Activated B cell treated with CpG ODN at 0.5 μM for 24 hours (primary cell): ENCODE data around the gene CCDC88B. TPM values are rescaled to one million over a fixed set of nuclear protein-coding genes. Genes with fewer than 3 reads are reported as not detected.

Source experiments
- ATAC-seq: fragments of 200-7000 bp; cut with Tn5 transposase; one replicate; pipeline ENCODE4 v1.10.0; 2021; ENCODE audit warnings: low read depth, mild to moderate bottlenecking, moderate library complexity
- CTCF ChIA-PET: fragments of 350-600 bp; sonication (Branson Sonifier 250); formaldehyde crosslinking; loops from one replicate; lab custom pipeline; 2021; ENCODE audit warnings: antibody characterized with exemption; lab: Charles Lee
- POLR2A ChIA-PET: fragments of 350-600 bp; sonication (Branson Sonifier 250); formaldehyde crosslinking; loops from one replicate; lab custom pipeline; 2021; ENCODE audit warnings: antibody characterized with exemption; lab: Charles Lee
- DNase-seq: peaks from one replicate; pipeline ENCODE4 v3.0.0; 2022
- H3K27ac Mint-ChIP-seq: one replicate; pipeline ENCODE4 v1.8.0; 2020; ENCODE audit warnings: mixed read lengths
- H3K27me3 Mint-ChIP-seq: one replicate; pipeline ENCODE4 v1.8.0; 2021; ENCODE audit warnings: mixed read lengths
- H3K36me3 Mint-ChIP-seq: one replicate; pipeline ENCODE4 v1.8.0; 2021; ENCODE audit warnings: low read depth, mixed read lengths
- H3K4me1 Mint-ChIP-seq: one replicate; pipeline ENCODE4 v1.8.0; 2021; ENCODE audit warnings: mixed read lengths
- H3K4me3 Mint-ChIP-seq: one replicate; pipeline ENCODE4 v1.8.0; 2020; ENCODE audit warnings: mild to moderate bottlenecking, mixed read lengths
- H3K9me3 Mint-ChIP-seq: one replicate; pipeline ENCODE4 v1.8.0; 2020; ENCODE audit warnings: mixed read lengths
- intact Hi-C: fragments of 100-400 bp; cut with micrococcal nuclease; formaldehyde crosslinking; loops from one replicate; pipeline ENCODE4 v1.15.1; 2024
- total RNA-seq: library from RNA; stranded (reverse); gene quantifications from 2 replicates; pipeline ENCODE4 v1.2.3, GENCODE V29; 2022
- TF ChIP-seq, protein P1 (sequence below): fragments of 200-600 bp; IDR thresholded peaks from one replicate; pipeline ENCODE4 v1.8.0; 2022; ENCODE audit warnings: antibody characterized with exemption, mild to moderate bottlenecking

Gene CCDC88B
- total RNA-seq, 1 donor from 2014 or later = 201 TPM

DNA sequence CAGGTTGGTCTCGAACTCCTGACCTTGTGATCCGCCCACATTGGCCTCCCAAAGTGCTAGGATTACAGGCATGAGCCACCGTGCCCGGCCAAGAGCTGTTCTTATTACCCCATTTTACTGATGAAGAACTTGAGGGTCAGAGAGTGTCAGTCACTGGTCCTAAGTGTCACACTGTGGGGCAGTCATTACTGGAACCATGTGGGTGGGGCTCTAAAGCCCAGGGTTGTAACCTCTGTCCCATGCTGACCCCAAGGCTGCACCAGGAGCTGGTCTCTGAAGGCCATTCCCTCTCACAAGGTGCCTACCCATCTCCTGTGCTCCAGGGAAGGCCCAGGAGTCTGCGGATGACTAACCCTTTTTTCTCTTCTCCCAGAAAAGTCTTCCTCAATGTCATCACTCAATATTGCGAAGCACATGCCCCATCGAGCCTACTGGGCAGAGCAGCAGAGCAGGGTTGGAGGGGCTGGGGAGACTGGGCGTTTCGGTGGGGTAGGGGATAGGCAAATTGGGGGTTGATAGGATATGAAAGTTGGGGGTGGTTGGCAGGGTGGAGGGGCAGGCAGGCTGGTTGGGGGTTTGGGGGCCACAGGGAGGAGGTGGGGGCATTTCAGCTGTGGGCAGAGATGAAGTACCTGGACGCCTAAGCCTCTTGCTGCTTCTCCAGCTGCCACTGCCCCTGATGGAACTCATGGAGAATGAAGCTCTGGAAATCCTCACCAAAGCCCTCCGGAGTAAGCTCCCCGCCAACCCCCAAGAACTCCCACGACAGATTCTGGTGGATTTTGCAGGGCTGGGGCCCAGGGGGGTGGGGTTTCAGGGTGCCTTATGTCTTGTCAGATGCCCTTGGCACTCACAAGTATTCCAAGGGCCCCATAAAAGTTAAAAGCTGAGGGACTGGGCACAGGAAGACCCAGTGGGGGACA is 36.6 kb upstream of the CCDC88B start:
- Mint-ChIP-seq H3K27me3 (peaks cover 12% of the 10 kb centered on the region), H3K4me3 (no peak overlapping the region), H3K4me1 (peaks cover 38% of the 10 kb centered on the region), H3K27ac (no peak overlapping the region), H3K36me3 (peaks cover 11% of the 10 kb centered on the region), H3K9me3 (no peaks in the 10 kb centered on the region)
- TF ChIP-seq, protein P1, sequence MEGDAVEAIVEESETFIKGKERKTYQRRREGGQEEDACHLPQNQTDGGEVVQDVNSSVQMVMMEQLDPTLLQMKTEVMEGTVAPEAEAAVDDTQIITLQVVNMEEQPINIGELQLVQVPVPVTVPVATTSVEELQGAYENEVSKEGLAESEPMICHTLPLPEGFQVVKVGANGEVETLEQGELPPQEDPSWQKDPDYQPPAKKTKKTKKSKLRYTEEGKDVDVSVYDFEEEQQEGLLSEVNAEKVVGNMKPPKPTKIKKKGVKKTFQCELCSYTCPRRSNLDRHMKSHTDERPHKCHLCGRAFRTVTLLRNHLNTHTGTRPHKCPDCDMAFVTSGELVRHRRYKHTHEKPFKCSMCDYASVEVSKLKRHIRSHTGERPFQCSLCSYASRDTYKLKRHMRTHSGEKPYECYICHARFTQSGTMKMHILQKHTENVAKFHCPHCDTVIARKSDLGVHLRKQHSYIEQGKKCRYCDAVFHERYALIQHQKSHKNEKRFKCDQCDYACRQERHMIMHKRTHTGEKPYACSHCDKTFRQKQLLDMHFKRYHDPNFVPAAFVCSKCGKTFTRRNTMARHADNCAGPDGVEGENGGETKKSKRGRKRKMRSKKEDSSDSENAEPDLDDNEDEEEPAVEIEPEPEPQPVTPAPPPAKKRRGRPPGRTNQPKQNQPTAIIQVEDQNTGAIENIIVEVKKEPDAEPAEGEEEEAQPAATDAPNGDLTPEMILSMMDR = no peak
- CTCF ChIA-PET = interaction anchor here (1.2 to 5.7 kb wide), 15 partner anchors 12 to 466 kb away, joined by 3 to 147 read pairs (median 6); partner anchors contain the start of genes BAD, CCDC88B, FERMT3 and KCNK4
- ATAC-seq (no peak), DNase-seq (no peak)
- intact Hi-C loops = loop anchor here (1.0 to 5.0 kb wide), 5 partner anchors 99 to 536 kb away; partner anchors contain the start of genes MARK2 and ZFTA
- POLR2A ChIA-PET = interaction anchor here (0.6 to 3.3 kb wide), 15 partner anchors 14 to 1009 kb away, joined by 3 to 62 read pairs (median 10); partner anchors contain the start of genes BAD, CCDC88B, FERMT3 and FKBP2

DNA sequence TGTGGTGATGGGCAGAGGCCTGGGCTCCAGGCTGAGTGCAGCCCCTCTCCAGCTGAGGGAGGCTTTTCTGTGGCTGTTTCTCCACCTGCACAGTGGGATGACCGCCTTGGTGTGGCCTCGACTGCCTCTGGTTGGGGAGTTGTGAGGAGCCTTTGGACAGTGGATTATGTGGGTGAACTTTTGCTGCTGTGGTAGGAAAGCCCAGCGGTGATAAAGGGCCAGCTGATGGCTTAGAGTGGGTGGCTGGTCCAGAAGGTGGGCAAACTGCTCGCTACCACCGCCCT is 36.0 kb upstream of the CCDC88B start:
- ATAC-seq = no peak
- DNase-seq = no peak
- Mint-ChIP-seq H3K4me3 (peak overlapping the region; percentile 87), H3K27me3 (peaks cover 11% of the 10 kb centered on the region), H3K27ac (peak overlapping the region; percentile 89), H3K9me3 (no peaks in the 10 kb centered on the region), H3K36me3 (peaks cover 11% of the 10 kb centered on the region), H3K4me1 (peaks cover 37% of the 10 kb centered on the region)
- CTCF ChIA-PET = interaction anchor here (1.3 to 5.7 kb wide), 13 partner anchors 14 to 98 kb away, joined by 3 to 147 read pairs (median 10); partner anchors contain the start of genes BAD, CCDC88B, FERMT3 and PLCB3
- intact Hi-C loops = loop anchor here (1.0 to 5.0 kb wide), 5 partner anchors 100 to 537 kb away; partner anchors contain the start of genes MARK2 and ZFTA
- POLR2A ChIA-PET = interaction anchor here (0.6 to 3.3 kb wide), 17 partner anchors 13 to 1462 kb away, joined by 3 to 62 read pairs (median 7); partner anchors contain the start of genes BAD, CCDC88B, FERMT3 and FKBP2
- TF ChIP-seq, protein P1 = no peak

DNA sequence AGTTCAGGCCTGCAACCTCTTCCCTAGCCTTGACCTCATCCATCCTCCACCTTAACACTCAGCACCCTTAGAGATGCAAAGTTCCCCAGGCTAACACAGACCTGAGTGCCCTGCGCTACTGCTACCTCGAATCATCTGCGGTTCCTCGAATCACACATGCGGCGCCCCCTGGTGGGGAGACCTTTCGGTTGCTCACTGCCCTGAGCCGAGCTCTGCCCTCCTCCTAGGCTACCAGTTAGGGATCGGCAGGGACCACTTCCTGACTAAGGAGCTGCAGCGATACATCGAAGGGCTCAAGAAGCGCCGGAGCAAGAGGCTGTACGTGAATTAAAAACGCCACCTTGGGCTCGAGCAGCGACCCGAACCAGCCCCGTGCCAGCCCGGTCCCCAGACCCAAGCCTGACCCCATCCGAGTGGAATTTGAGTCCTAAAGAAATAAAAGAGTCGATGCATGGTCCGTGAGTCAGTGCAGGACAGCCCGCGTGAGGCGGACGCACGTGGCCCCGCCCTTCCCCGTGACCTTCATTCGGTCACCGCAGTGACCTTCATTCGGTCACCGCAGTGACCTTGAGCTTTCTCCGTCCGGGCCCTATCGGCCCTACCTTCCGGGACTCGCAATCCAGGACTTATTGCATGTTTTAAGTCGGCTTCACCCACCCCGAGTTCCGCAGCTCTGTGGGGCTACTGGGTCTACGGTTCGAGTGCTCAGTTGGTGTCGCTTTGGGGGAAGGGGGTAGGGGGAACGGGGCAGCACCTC is 35.5 kb upstream of the CCDC88B start:
- peaks cover 34% of the 10 kb centered on the region for H3K4me1 Mint-ChIP-seq
- H3K36me3 Mint-ChIP-seq = peaks cover 11% of the 10 kb centered on the region
- CTCF ChIA-PET = interaction anchor here (0.6 to 5.7 kb wide), 20 partner anchors 9 to 497 kb away, joined by 3 to 147 read pairs (median 5); partner anchors contain the start of genes BAD, CCDC88B, FERMT3 and PLCB3
- peak overlapping the region; percentile 87 for H3K4me3 Mint-ChIP-seq
- H3K27ac Mint-ChIP-seq = peak overlapping the region; percentile 89
- intact Hi-C loops = loop anchor here (1.0 to 5.0 kb wide), 14 partner anchors 13 to 537 kb away; partner anchors contain the start of genes CCDC88B, FKBP2, GPR137 and MARK2
- TF ChIP-seq, protein P1 = peak; percentile 22
- ATAC-seq (peak; percentile 13), DNase-seq (peak; percentile 84)
- H3K9me3 Mint-ChIP-seq = no peaks in the 10 kb centered on the region
- H3K27me3 Mint-ChIP-seq = peaks cover 11% of the 10 kb centered on the region
- POLR2A ChIA-PET = interaction anchor here (0.5 to 3.3 kb wide), 25 partner anchors 13 to 1463 kb away, joined by 3 to 62 read pairs (median 6); partner anchors contain the start of genes BAD, CCDC88B, DNAJC4 and FERMT3

DNA sequence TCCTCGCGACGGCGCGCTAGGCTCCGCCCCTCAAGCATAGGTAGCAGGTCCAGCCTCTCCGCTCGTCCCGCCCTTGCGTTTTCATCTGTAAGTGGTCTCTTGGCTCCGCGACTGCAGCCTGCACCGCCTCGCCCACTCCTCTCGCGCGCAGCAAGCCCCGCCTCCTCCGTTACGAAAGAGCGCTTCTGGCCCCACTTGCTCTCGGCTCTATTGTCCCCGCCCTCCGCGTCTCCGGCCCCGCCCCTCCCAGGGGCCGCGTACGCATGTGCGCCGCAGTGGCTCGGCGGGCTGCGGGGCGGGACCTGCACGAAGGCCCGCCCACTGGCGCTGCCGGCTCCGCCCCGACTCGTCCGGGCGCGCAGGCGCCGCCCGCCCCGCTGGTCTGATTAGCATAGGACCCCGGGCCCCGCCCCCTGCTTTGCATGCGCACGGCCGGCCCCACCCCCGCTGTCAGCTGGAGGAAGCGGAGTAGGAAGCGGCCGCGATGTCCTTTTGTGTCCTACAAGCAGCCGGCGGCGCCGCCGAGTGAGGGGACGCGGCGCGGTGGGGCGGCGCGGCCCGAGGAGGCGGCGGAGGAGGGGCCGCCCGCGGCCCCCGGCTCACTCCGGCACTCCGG is 34.8 kb upstream of the CCDC88B start, which contains the start of gene ESRRA:
Gene ESRRA (plus strand): TSS at position 450 of the 616 bp plus-strand sequence. CDS start 1,656 bp downstream, outside the sequence.
- ATAC-seq (peak; percentile 82), DNase-seq (peak; percentile 99)
- H3K36me3 Mint-ChIP-seq = peaks cover 11% of the 10 kb centered on the region
- H3K27me3 Mint-ChIP-seq = peaks cover 9% of the 10 kb centered on the region
- TF ChIP-seq, protein P1 = no peak
- peak within 1 kb of the TSS; percentile 92 for H3K27ac Mint-ChIP-seq
- intact Hi-C loops = loop anchor here (1.0 to 2.0 kb wide), 10 partner anchors 12 to 466 kb away; partner anchors contain the start of genes CCDC88B, FKBP2, GPR137 and MARK2
- POLR2A ChIA-PET = interaction anchor here (0.5 to 3.3 kb wide), 20 partner anchors 12 to 1464 kb away, joined by 3 to 62 read pairs (median 7); partner anchors contain the start of genes BAD, CCDC88B, DNAJC4 and FERMT3
- CTCF ChIA-PET = interaction anchor here (0.6 to 5.7 kb wide), 13 partner anchors 9 to 305 kb away, joined by 3 to 147 read pairs (median 10); partner anchors contain the start of genes BAD, FERMT3, PLCB3 and PRDX5
- no peaks in the 10 kb centered on the region for H3K9me3 Mint-ChIP-seq
- peaks cover 29% of the 10 kb centered on the region for H3K4me1 Mint-ChIP-seq
- peak within 1 kb of the TSS; percentile 95 for H3K4me3 Mint-ChIP-seq
